ENCODE results near the gene LOXL4.

The LOXL4 gene

DNA sequence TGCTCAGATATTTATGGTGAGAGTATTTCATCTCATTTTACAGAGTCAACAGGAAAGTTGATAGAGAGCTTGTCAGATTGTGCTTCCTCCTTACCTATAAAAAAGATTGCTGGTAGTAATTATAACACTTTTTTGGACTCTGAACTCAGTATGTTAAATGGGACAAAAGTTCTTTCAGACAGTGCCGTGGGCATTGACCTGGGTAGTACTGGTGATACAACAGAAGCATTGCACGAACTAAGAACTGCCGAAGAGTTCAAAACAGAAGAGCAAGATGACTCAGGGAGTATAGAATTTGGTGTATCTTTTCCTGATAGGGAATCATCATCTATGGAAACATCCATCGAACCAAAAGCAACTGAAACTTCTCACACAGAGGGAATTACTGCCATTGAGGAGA, 58.6 kb downstream of the LOXL4 start:
- peaks cover 8% of the 10 kb centered on the region for H3K36me3 ChIP-seq (ENCODE audit: control insufficient read depth, insufficient read depth, low read length)
- H3K4me3 ChIP-seq (ENCODE audit: insufficient read depth, low read depth, low read length, poor library complexity, severe bottlenecking): no peak overlapping the region
- H3K27me3 ChIP-seq (replicated peaks; ENCODE audit: control insufficient read depth, insufficient read depth, low read length, poor library complexity, severe bottlenecking): no peaks in the 10 kb centered on the region
- H3K9me3 ChIP-seq (ENCODE audit: control insufficient read depth, low read length): no peaks in the 10 kb centered on the region
- no peak for DNase-seq
- H3K4me1 ChIP-seq (ENCODE audit: control insufficient read depth, insufficient read depth, low read length, poor library complexity, severe bottlenecking): no peaks in the 10 kb centered on the region
- no peak overlapping the region for H3K27ac ChIP-seq (ENCODE audit: insufficient read depth, low read length, poor library complexity, severe bottlenecking)

DNA sequence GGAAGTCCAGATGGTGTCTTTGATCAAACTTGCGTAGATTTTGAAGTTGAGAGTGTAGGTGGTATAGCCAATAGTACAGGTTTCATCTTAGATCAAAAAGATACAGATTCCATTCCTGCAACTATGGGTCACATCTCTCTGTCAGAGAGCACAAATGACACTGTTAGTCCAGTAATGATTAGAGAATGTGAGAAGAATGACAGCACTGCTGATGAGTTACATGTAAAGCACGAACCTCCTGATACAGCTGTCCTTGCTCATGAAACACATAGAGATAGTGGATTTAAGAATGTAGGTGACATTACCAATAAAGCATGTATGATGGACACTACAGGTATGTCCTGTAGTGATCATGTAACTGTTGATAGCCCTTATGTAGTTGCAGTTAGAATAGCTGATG, 59.1 kb downstream of the LOXL4 start:
- Histone ChIP-seq H3K36me3 (ENCODE audit: control insufficient read depth, insufficient read depth, low read length) (peaks cover 8% of the 10 kb centered on the region), H3K9me3 (ENCODE audit: control insufficient read depth, low read length) (no peaks in the 10 kb centered on the region)

DNA sequence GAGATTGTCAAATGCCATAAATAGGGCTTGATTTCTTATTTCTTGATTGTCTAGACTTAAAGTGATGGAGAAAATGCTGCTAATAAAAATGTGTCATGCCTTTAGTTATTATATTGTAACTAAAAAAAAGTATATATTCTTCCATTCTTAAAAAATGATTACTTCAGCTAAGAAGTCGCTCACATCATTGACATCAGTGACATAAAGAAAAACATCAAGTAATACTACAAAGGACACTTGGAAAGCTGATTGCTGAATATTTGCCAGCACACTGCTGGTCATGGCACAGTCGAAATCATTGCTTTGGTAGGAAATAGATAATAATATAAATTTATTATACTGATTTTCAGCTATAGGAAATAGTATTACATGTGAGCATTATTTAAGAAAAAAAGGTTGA, 62.6 kb downstream of the LOXL4 start:
- Histone ChIP-seq H3K36me3 (ENCODE audit: control insufficient read depth, insufficient read depth, low read length) (peaks cover 8% of the 10 kb centered on the region), H3K4me1 (ENCODE audit: control insufficient read depth, insufficient read depth, low read length, poor library complexity, severe bottlenecking) (no peaks in the 10 kb centered on the region), H3K9me3 (ENCODE audit: control insufficient read depth, low read length) (no peaks in the 10 kb centered on the region), H3K27me3 (replicated peaks; ENCODE audit: control insufficient read depth, insufficient read depth, low read length, poor library complexity, severe bottlenecking) (no peaks in the 10 kb centered on the region), H3K27ac (ENCODE audit: insufficient read depth, low read length, poor library complexity, severe bottlenecking) (no peak overlapping the region), H3K4me3 (ENCODE audit: insufficient read depth, low read depth, low read length, poor library complexity, severe bottlenecking) (no peak overlapping the region)
- DNase-seq: no peak

More for the DNA sequence above, 59.1 kb downstream of the LOXL4 start:
- Histone ChIP-seq H3K27ac (ENCODE audit: insufficient read depth, low read length, poor library complexity, severe bottlenecking) (no peak overlapping the region), H3K4me3 (ENCODE audit: insufficient read depth, low read depth, low read length, poor library complexity, severe bottlenecking) (no peak overlapping the region), H3K4me1 (ENCODE audit: control insufficient read depth, insufficient read depth, low read length, poor library complexity, severe bottlenecking) (no peaks in the 10 kb centered on the region), H3K27me3 (replicated peaks; ENCODE audit: control insufficient read depth, insufficient read depth, low read length, poor library complexity, severe bottlenecking) (no peaks in the 10 kb centered on the region)
- no peak for DNase-seq

DNA sequence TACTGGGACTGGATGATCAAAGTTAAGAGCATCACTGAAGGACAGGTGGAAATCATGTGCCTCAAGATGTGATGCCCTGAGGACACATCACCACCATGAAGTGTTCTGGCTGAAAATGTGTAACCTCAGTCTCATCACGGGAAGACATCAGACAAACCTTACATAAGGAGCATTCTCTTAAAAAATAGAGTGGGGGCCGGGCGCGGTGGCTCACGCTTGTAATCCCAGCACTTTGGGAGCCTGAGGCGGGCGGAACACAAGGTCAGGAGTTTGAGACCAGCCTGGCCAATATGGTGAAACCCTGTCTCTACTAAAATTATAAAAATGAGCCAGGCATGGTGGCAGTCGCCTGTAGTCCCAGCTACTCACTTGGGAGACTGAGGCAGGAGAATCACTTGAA, 65.6 kb downstream of the LOXL4 start:
- H3K27me3 ChIP-seq (replicated peaks; ENCODE audit: control insufficient read depth, insufficient read depth, low read length, poor library complexity, severe bottlenecking): no peaks in the 10 kb centered on the region
- H3K4me3 ChIP-seq (ENCODE audit: insufficient read depth, low read depth, low read length, poor library complexity, severe bottlenecking): no peak overlapping the region
- no peak overlapping the region for H3K27ac ChIP-seq (ENCODE audit: insufficient read depth, low read length, poor library complexity, severe bottlenecking)
- DNase-seq: no peak
- H3K9me3 ChIP-seq (ENCODE audit: control insufficient read depth, low read length): no peaks in the 10 kb centered on the region
- no peaks in the 10 kb centered on the region for H3K36me3 ChIP-seq (ENCODE audit: control insufficient read depth, insufficient read depth, low read length)
- no peaks in the 10 kb centered on the region for H3K4me1 ChIP-seq (ENCODE audit: control insufficient read depth, insufficient read depth, low read length, poor library complexity, severe bottlenecking)

DNA sequence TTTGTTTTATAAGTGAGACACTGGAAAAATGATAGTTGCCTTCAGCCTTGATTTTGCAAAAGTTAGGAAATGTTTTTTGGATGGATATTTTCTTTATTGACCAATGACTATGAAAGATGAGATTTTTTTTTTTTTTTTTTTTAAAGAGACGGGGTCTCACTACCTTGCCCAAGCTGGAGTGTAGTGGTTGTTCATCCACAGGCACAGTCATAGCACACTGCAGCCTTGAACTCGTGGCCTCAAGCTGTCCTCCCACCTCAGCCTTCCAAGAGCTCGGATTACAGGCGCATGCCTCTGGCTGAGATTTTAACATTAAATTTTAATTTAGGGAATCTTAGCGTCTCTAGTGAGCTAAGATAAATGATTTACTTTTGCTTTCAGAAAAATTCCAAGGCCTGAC, 66.2 kb downstream of the LOXL4 start:
- H3K4me1 ChIP-seq (ENCODE audit: control insufficient read depth, insufficient read depth, low read length, poor library complexity, severe bottlenecking): no peaks in the 10 kb centered on the region
- H3K4me3 ChIP-seq (ENCODE audit: insufficient read depth, low read depth, low read length, poor library complexity, severe bottlenecking): no peak overlapping the region
- no peaks in the 10 kb centered on the region for H3K36me3 ChIP-seq (ENCODE audit: control insufficient read depth, insufficient read depth, low read length)
- no peaks in the 10 kb centered on the region for H3K9me3 ChIP-seq (ENCODE audit: control insufficient read depth, low read length)
- no peak overlapping the region for H3K27ac ChIP-seq (ENCODE audit: insufficient read depth, low read length, poor library complexity, severe bottlenecking)
- DNase-seq: no peak
- H3K27me3 ChIP-seq (replicated peaks; ENCODE audit: control insufficient read depth, insufficient read depth, low read length, poor library complexity, severe bottlenecking): no peaks in the 10 kb centered on the region
